ENCODE measurements around the gene TUT1. TPM values are rescaled to one million over a fixed set of nuclear protein-coding genes. Genes with fewer than 3 reads are reported as not detected.

TUT1 gene
- polyA plus RNA-seq, 3 donors: 21.2 to 27.7 (median 23.7) TPM

- DNase-seq (ENCODE audit: extremely low read depth in 1 of 11, low read depth in 9 of 11, low spot score in 4 of 11): no peak
These were observed 42.6 kb downstream of the TUT1 start for GRCh38 chr11:62548545-62549335.

DNA sequence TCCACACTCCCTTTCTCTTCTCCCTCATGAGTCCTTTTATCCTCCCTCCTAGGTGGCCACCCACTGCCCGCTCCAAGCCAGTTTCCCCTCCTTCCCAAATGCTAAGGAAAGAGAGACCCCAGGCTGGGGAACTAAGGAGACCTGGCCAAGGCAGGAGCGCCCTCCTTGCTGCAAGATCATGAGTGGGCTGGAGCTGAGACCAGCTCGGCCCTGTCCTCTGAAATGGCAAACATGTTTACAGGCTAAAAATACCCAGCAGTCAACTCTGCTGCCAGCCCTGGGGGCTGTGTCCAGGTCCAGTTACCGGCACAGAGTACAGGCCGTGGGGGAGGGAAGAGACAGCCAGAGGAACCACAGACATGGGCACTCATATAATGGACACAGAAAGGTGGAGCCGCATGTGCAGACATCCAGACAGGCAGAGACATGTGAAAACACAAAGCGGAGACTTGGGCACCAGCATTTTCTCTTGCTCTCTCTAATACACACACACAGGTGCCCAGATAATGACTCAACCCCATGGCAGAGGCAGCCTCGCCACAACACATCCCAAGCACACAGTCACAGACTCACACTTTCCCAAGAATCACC lies 43.5 kb downstream of the TUT1 start:
- peak in 1 of 11 donors; percentile 41 for DNase-seq (ENCODE audit: extremely low read depth in 1 of 11, low read depth in 9 of 11, low spot score in 4 of 11)

- DNase-seq (ENCODE audit: extremely low read depth in 1 of 11, low read depth in 9 of 11, low spot score in 4 of 11): peak in 1 of 11 donors; percentile 53
These were observed 44.2 kb downstream of the TUT1 start for GRCh38 chr11:62546929-62547625.

GRCh38 chr11:62546244-62546928 lies 44.9 kb downstream of the TUT1 start, which contains the start of gene AHNAK:
Gene AHNAK, minus strand, starts transcription at chr11:62546806. Its CDS starts 10,708 bp downstream, at chr11:62536098.
- DNase-seq (ENCODE audit: extremely low read depth in 1 of 11, low read depth in 9 of 11, low spot score in 4 of 11): peak in 2 of 11 donors; percentile 68 to 75

DNA sequence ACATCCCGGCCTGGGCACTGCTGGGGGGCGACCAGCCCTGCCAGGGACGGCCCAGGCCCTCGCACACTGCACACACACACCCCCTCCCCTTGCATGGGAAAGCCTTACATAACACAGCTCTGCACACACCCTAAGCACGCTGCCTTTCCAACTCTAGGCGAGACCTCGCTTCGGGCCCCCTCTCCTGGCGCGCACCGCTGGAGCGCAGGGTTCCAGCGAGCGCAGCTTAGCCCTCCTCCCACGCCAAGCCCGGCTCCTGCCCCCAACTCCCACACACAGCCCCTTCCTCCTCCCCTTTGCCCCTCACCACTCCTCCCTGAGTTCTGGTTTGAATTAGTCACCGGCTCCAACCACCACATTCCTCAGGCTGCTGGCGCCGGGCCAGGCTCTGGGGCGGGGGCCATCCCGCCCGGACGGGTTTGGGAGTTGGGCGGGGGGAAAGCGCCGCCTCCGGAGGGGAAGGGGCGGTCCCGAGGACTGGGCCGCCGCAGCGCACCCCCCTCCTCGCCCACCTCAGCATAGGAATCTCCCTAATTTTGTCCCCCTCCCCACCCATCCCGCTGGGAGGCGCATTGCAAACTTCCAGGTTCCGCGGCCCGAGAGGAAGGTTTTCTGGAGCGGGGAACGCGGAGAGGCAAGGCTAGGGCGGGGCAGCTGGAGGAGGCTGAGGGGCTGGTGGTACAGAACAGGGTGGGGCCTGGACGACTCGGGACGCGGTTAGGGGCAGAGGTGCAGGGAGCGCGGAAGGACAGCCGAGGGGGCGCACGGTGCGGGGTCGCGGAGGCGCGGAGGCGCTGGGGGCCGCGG lies 45.7 kb downstream of the TUT1 start:
- DNase-seq (ENCODE audit: extremely low read depth in 1 of 11, low read depth in 9 of 11, low spot score in 4 of 11): peak in 8 of 11 donors; percentile 86 to 94 (median 90)

DNA sequence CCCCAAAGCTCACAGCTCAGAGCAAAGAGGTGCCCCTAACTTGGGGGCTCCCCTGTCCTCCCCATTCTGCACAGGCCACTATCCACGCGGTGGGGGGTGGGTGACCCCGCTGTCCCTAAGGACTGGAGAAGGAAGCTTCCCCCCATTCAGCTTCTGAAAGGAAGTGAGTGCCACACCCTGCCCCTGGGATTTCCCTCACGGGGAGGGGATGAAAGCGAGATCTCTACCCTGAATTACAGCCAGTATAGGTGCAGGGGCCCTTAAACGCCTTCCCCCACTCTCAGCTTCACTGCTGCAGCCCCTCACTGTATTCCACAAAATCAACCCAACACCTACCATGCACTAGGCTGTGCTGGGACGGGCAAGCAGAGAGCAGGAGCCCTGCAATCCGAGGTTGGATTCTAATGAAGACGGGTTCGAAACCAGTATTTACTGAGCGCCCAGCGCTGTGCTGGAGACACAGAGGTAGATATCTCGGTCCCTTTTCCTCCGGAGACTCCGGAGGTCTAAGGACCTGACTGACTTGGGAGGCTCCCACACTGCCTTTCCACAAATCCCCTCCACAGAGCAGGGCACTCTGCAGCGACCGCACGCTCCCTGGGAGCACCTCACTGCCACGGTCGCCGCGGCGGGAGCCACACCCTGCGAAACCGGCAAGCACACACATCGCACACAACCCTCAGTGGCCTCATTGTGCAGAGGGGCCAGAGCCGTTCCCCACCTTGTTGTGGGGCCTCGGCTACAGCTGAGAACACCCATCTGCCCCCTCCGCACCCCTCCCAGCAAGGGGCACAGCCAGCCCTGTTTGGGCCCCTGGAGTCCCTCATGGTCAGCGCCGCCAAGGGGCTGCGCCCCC lies 46.5 kb downstream of the TUT1 start:
- DNase-seq (ENCODE audit: extremely low read depth in 1 of 11, low read depth in 9 of 11, low spot score in 4 of 11): no peak

DNA sequence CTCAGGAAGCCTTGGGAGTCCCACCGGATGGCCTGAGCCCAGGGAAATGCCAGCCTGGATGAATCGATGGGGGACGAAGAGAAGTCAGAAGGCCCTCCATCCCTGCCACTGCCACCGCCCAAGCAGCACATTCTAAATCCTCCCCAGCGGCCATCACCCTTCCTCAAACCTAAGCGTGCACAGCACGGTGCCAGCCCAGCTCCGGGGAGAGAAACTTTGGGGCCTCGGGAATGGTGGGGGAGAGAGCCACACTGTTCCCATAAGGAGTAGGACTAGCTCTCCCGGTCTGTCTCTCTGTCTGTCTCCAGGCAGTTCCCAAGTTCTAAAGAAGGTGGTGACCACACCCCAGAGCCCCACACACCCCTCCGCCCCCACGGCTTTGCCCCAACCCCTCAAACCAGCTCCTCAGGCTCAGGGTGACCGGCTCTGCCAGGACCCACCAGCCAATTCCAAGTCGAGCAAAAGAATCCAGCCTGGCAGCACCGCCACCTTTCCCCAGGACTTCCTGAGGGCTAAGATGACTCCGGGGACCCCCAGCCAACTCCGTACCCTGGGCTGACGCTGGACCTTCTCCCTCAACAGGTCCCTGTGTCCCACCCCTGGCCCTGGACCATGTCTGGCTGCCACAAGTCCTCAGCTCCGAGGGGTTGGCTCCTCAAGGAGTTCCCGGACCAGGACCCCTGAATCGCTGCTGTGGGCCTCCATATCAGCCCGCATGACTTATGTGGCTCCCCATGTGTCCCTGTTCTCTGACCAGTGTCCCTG lies 47.5 kb downstream of the TUT1 start:
- no peak for DNase-seq (ENCODE audit: extremely low read depth in 1 of 11, low read depth in 9 of 11, low spot score in 4 of 11)

GRCh38 chr11:62542750-62543567 lies 48.4 kb downstream of the TUT1 start:
- peak in 2 of 11 donors; percentile 50 to 56 for DNase-seq (ENCODE audit: extremely low read depth in 1 of 11, low read depth in 9 of 11, low spot score in 4 of 11)

- DNase-seq (ENCODE audit: extremely low read depth in 1 of 11, low read depth in 9 of 11, low spot score in 4 of 11): no peak
These were observed 49.1 kb downstream of the TUT1 start for GRCh38 chr11:62542111-62542745.

DNA sequence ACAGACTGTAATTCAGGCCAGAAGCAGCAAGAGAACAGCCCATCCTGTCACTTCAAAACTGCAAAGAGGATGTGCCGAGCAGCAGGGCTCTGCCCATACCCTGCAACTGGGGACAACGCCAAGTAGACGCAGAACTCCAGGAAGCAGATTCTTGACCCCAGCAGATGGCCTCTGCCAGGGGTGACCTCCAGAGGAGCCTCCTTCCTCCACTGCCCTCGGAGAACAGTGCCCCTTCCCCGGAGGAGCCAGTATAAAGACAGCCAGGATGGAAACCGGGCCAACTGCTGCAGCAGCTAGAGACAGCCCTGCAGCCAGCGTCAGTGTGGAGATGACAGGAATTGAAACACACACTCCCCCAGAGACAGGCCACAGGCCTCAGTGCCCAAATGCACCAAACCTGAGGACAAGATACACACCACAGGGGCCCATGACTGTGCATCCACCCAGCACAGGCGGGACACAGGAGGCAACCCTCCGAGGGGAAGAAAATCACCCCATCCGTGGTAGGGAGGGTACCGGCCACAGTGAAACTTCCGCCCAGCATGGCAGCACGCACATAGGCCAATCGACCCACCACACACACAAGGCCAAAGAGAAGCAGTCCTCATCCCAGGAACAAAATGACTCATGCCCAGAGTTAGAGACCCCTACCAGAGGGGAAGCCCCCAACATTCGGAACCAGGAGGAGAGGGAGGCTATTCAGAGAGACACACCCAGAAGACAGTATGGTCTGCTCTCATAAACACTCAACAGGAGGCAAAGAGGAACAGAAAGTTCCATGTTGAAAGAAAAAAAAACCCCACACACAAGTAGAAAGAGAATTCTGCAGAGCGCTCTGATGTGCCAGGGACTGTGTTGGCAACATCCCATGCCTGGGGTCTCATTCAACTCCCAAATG lies 50.3 kb downstream of the TUT1 start:
- no peak for DNase-seq (ENCODE audit: extremely low read depth in 1 of 11, low read depth in 9 of 11, low spot score in 4 of 11)

DNA sequence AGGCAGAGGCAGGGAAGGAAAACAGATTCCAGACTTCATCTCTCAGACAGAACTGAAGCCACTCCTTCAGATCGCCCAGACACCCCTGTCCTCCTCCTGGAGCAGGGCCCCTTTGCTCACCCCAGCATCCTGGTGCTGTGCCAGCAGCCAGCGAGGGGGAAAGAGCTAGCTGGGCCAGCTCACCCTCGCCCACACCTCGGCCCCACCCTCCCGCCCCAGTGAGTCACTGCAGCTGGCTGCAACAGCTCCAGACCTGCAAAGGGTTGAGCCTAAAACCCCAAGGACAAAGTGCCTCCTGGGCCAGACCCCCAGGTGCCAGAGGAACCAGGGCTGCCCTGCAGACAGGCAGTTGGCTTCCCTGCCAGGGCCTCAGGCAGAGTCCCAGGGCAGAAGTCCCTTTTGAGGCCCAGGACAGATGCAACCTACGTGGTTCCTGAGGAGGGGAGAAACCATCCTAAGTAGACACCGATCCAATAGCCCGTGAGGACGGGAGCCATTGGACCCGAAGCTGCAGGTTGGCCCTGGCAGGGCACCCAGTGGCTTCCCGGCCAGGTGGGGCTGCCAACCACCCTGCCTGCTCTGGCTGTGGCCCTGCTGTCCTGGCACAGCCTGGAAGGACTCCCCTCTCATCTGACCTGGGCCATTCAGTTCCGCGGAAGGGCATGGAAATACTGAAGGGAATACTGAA lies 51.9 kb downstream of the TUT1 start:
- DNase-seq (ENCODE audit: extremely low read depth in 1 of 11, low read depth in 9 of 11, low spot score in 4 of 11): no peak

DNA sequence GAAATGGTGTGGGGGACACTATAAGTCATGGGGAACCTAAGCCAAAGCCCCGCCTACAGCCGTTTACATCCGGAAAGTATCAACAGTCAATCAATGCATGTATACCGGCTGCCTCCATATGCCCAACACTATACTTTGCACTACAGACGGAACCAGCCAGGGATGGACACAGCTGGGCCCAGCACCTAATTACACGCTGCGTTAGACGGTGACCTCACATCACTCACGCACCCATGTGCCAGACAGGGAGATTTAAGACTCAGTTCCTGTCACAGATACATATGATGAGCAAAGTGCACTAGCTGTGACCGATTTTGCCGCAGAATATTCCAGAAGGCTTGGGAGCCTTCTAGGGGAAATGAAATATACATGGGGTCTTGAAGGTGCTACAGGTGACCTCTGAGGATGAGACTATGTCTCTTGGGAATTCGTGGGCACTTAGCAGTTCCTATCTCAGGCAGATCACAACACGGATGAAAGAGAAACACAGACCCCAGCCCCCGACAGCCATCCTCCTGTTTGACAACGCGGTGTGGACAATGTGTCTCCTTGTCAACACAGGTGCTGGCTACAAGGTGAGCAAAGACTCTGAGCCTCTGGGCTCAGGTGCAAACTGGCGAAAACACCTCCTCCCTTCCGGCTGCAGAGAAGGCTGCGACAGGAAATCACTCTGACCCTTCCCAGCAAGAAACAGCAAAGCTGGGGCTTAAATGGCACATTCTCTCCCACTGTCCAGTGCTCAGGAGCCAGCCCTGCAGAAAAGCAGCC lies 52.7 kb downstream of the TUT1 start:
- no peak for DNase-seq (ENCODE audit: extremely low read depth in 1 of 11, low read depth in 9 of 11, low spot score in 4 of 11)

- no peak for DNase-seq (ENCODE audit: extremely low read depth in 1 of 11, low read depth in 9 of 11, low spot score in 4 of 11)
These were observed 54.9 kb downstream of the TUT1 start for GRCh38 chr11:62536301-62536957.
